DMS53 (cell line): ENCODE results near the gene DDAH1.
A peak's percentile ranks its signal among the peaks of the same experiment; 100 is the strongest.

Experiments
- DNase-seq: peaks from one replicate; lab custom pipeline; 2025; lab: John Stamatoyannopoulos, UW

Gene DDAH1

GRCh38 chr1:85328713-85329397, 136.1 kb downstream of the DDAH1 start:
- peak; percentile 48 for DNase-seq

GRCh38 chr1:85327759-85328158, 137.2 kb downstream of the DDAH1 start:
- DNase-seq = no peak

- no peak for DNase-seq
Measured at GRCh38 chr1:85326851-85327250, 138.1 kb downstream of the DDAH1 start.

- DNase-seq = no peak
Measured at GRCh38 chr1:85326336-85326735, 138.6 kb downstream of the DDAH1 start.

- DNase-seq = peak; percentile 77
Measured at GRCh38 chr1:85325920-85326319, 139.0 kb downstream of the DDAH1 start.

- no peak for DNase-seq
Measured at GRCh38 chr1:85323770-85324169, 141.2 kb downstream of the DDAH1 start.

GRCh38 chr1:85322655-85323054, 142.3 kb downstream of the DDAH1 start:
- no peak for DNase-seq

- DNase-seq = no peak
Measured at GRCh38 chr1:85321237-85321964, 143.6 kb downstream of the DDAH1 start.

GRCh38 chr1:85320371-85321131, 144.4 kb downstream of the DDAH1 start:
- DNase-seq = no peak

- no peak for DNase-seq
Measured at GRCh38 chr1:85319931-85320330, 145.0 kb downstream of the DDAH1 start.

GRCh38 chr1:85319491-85319890, 145.5 kb downstream of the DDAH1 start:
- DNase-seq = no peak

GRCh38 chr1:85318217-85318616, 146.7 kb downstream of the DDAH1 start:
- DNase-seq = no peak

- no peak for DNase-seq
Measured at GRCh38 chr1:85317560-85317959, 147.4 kb downstream of the DDAH1 start.

- no peak for DNase-seq
Measured at GRCh38 chr1:85316321-85316720, 148.6 kb downstream of the DDAH1 start.

- no peak for DNase-seq
Measured at GRCh38 chr1:85315789-85316188, 149.2 kb downstream of the DDAH1 start.

GRCh38 chr1:85314726-85315125, 150.2 kb downstream of the DDAH1 start:
- DNase-seq = no peak

GRCh38 chr1:85313888-85314696, 150.9 kb downstream of the DDAH1 start:
- no peak for DNase-seq

GRCh38 chr1:85311818-85312217, 153.1 kb downstream of the DDAH1 start:
- DNase-seq = no peak

- no peak for DNase-seq
Measured at GRCh38 chr1:85308833-85309350, 156.1 kb downstream of the DDAH1 start.

- DNase-seq = peak; percentile 84
Measured at GRCh38 chr1:85307987-85308832, 156.7 kb downstream of the DDAH1 start.

GRCh38 chr1:85306236-85306635, 158.7 kb downstream of the DDAH1 start:
- DNase-seq = no peak
